ENCODE data around the gene RNLS. TPM values are rescaled to one million over a fixed set of nuclear protein-coding genes. Genes with fewer than 3 reads are reported as not detected.

Gene RNLS
- total RNA-seq, 4 donors from 2014 or later = 7.8 to 37.2 (median 26.2) TPM

DNA sequence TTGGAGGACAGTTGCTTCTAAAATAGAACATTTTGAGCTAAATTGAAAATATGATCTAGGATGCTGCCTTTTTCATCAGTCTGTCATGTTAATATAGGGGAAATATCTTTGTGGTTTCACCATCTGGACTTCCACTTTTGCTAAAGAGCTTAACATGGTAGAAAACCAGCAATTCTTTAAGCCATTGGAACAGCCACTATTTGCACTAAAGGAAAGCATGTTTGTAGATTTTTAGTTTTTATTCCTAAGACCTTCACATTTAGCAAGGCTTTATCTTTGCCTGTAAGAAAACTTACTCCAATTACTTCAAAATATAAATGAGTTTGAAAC is 291.0 kb downstream of the RNLS start:
- no peak for DNase-seq (ENCODE audit: low spot score in 2 of 2)
- no peaks in the 10 kb centered on the region for H3K36me3 ChIP-seq
- no peaks in the 10 kb centered on the region for H3K9me3 ChIP-seq
- TF ChIP-seq EP300 (IDR thresholded peaks at IDR 0.05) (no peak), CTCF (IDR thresholded peaks at IDR 0.05) (no peak), POLR2A (IDR thresholded peaks at IDR 0.05) (no peak)
- no peaks in the 10 kb centered on the region for H3K27me3 ChIP-seq
- H3K4me1 ChIP-seq = no peaks in the 10 kb centered on the region
- H3K4me3 ChIP-seq = no peak overlapping the region
- H3K27ac ChIP-seq = no peak overlapping the region

DNA sequence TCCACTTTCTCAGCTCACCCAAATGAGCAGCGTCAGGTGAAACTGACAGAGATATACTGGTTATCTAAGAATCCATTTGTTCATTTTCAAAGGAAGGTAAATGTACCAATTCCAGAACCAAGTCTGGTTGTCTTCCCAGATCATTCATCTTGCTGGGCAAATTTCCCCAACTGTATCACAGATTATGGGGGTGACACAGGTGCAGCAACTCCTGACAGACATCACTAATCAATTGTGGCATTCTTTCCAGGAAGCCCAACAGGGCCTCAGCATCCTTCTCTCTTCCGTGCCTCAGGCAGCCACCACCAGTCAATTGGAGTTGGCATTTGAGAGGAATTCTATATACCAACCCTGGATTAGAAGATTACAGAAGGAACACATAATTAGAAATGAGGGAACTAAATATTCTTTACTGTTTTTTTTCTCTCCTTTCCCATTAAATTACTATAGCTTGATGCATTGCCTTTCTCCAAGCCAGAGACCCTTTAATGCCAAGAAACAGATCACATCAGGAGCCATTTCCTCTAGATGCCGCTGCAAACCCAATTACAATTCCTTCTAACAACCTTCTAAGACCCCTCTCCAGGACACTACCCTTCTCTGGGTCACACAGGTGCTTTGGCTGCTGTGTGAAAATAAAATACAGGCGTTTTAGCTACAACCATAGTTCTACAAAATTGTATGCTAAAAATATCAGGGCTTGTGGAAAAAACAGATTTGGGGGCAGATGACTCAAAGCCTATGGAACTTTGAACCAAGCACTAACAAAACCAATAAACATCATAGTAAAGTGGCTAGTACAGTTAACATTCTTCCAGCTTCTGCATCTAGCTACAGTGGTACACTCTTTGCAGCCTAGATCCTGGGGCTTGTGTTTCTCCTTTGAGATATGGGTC is 291.6 kb downstream of the RNLS start:
- Histone ChIP-seq H3K4me3 (no peak overlapping the region), H3K4me1 (no peaks in the 10 kb centered on the region), H3K36me3 (no peaks in the 10 kb centered on the region), H3K27ac (no peak overlapping the region), H3K9me3 (no peaks in the 10 kb centered on the region), H3K27me3 (no peaks in the 10 kb centered on the region)
- 84 to 86% methylated on average over 4 of the region's 4 CpGs for WGBS, 2 donors
- no peak for DNase-seq (ENCODE audit: low spot score in 2 of 2)
- TF ChIP-seq POLR2A (IDR thresholded peaks at IDR 0.05) (no peak), CTCF (IDR thresholded peaks at IDR 0.05) (no peak), EP300 (IDR thresholded peaks at IDR 0.05) (no peak)

DNA sequence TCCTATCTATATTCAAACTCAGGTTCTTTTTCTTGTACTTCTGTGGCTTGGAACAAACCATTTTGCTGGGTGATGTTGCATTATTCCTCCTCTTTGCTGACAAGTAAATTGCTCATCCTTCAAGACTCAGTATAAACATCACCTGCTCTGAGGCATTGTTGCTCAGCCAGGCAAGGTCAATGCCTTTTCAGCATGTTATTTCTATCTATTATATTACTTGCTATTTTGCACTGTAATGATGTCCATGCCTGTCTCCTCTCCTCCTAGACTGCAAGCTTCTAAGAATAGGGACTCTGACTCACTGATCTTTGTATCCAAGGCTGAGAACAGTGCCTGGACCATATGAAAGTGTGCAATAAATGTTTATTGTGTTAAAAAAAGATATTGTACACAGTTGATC is 293.8 kb downstream of the RNLS start:
- no peaks in the 10 kb centered on the region for H3K4me1 ChIP-seq
- no peak overlapping the region for H3K4me3 ChIP-seq
- no peak for DNase-seq (ENCODE audit: low spot score in 2 of 2)
- H3K27me3 ChIP-seq = no peaks in the 10 kb centered on the region
- no peaks in the 10 kb centered on the region for H3K9me3 ChIP-seq
- TF ChIP-seq POLR2A (IDR thresholded peaks at IDR 0.05) (no peak), EP300 (IDR thresholded peaks at IDR 0.05) (no peak), CTCF (IDR thresholded peaks at IDR 0.05) (no peak)
- H3K27ac ChIP-seq = no peak overlapping the region
- no peaks in the 10 kb centered on the region for H3K36me3 ChIP-seq

DNA sequence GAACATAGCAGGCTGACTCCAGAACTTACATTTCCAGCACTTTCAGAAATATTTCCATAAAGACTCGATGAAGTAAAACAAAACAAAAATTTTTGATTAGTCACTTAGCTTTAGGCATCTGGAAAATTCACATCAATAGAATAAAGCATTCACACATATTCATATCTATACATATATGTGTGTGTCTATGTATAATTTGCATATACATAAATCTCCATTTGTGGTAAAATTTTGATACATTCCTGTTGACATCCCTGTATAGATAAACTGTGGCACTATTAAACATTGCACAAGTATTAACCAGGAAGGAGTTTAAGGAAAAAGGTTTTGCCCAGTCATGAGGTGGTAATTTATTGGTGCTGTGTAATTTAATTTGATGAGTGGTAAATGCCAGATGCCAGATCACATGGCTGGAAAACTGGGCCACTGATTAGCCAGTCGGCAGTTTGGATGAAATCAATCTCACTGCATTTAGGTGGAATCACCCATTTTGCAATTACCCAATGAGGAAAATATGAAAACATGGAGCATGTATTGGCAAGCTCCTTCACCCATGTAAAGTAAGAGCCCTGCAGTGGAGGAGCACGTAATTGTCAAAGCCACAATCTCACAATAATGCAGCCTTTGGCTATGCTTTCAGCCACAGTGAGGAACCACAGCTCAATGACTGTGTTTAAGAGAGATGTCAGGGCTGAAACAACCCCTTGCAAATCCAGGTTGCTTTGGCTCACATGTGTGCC is 294.6 kb downstream of the RNLS start:
- H3K9me3 ChIP-seq = no peaks in the 10 kb centered on the region
- TF ChIP-seq POLR2A (IDR thresholded peaks at IDR 0.05) (no peak), EP300 (IDR thresholded peaks at IDR 0.05) (no peak), CTCF (IDR thresholded peaks at IDR 0.05) (no peak)
- no peaks in the 10 kb centered on the region for H3K36me3 ChIP-seq
- H3K4me1 ChIP-seq = no peaks in the 10 kb centered on the region
- no peak for DNase-seq (ENCODE audit: low spot score in 2 of 2)
- no peak overlapping the region for H3K4me3 ChIP-seq
- no peaks in the 10 kb centered on the region for H3K27me3 ChIP-seq
- no peak overlapping the region for H3K27ac ChIP-seq
- 84 to 86% methylated on average over 3 of the region's 3 CpGs for WGBS, 2 donors

GRCh38 chr10:88286030-88286429 is 297.1 kb downstream of the RNLS start:
- 93 to 95% methylated on average over 1 of the region's 1 CpG for WGBS, 2 donors
- H3K27ac ChIP-seq = no peak overlapping the region
- TF ChIP-seq EP300 (IDR thresholded peaks at IDR 0.05) (no peak), POLR2A (IDR thresholded peaks at IDR 0.05) (no peak), CTCF (IDR thresholded peaks at IDR 0.05) (no peak)
- H3K27me3 ChIP-seq = no peaks in the 10 kb centered on the region
- H3K4me1 ChIP-seq = peaks cover 0 to 15% (median 6%) of the 10 kb centered on the region in 4 donors
- no peaks in the 10 kb centered on the region for H3K9me3 ChIP-seq
- H3K4me3 ChIP-seq = no peak overlapping the region
- DNase-seq (ENCODE audit: low spot score in 2 of 2) = no peak
- H3K36me3 ChIP-seq = no peaks in the 10 kb centered on the region

Measured in tibial nerve (tissue), 4 donors.